Stimulated activated naive CD8-positive, alpha-beta T cell treated with anti-CD3 and anti-CD28 coated beads, Interleukin-15, Interleukin-2, amounts not matched to agents 100 ng/mL and 50 ng/mL, for 24 hours (primary cell): ENCODE data around the gene TNIP1.

Experiments
- H3K27ac Mint-ChIP-seq: one replicate; pipeline ENCODE4 v1.8.0; 2021; ENCODE audit warnings: mild to moderate bottlenecking, mixed read lengths
- H3K27me3 Mint-ChIP-seq: one replicate; pipeline ENCODE4 v1.8.0; 2021; ENCODE audit warnings: mixed read lengths
- H3K36me3 Mint-ChIP-seq: one replicate; pipeline ENCODE4 v1.8.0; 2021; ENCODE audit warnings: low read depth, mixed read lengths
- H3K4me1 Mint-ChIP-seq: one replicate; pipeline ENCODE4 v1.8.0; 2021; ENCODE audit warnings: low read depth, mixed read lengths
- H3K4me3 Mint-ChIP-seq: one replicate; pipeline ENCODE4 v1.8.0; 2021; ENCODE audit warnings: mild to moderate bottlenecking, mixed read lengths
- H3K9me3 Mint-ChIP-seq: one replicate; pipeline ENCODE4 v1.8.0; 2021; ENCODE audit warnings: mixed read lengths

Gene TNIP1

GRCh38 chr5:151110992-151111391, 30.2 kb upstream of the TNIP1 start:
- no peaks in the 10 kb centered on the region for H3K9me3 Mint-ChIP-seq
- no peaks in the 10 kb centered on the region for H3K27me3 Mint-ChIP-seq
- peak overlapping the region; percentile 58 for H3K27ac Mint-ChIP-seq
- H3K36me3 Mint-ChIP-seq, result peaks cover 80% of the 10 kb centered on the region
- H3K4me3 Mint-ChIP-seq, result no peak overlapping the region
- peaks cover 8% of the 10 kb centered on the region for H3K4me1 Mint-ChIP-seq

GRCh38 chr5:151110122-151110681, 29.4 kb upstream of the TNIP1 start:
- no peaks in the 10 kb centered on the region for H3K27me3 Mint-ChIP-seq
- no peak overlapping the region for H3K4me3 Mint-ChIP-seq
- H3K9me3 Mint-ChIP-seq, result no peaks in the 10 kb centered on the region
- peaks cover 4% of the 10 kb centered on the region for H3K4me1 Mint-ChIP-seq
- H3K27ac Mint-ChIP-seq, result peak overlapping the region; percentile 58
- H3K36me3 Mint-ChIP-seq, result peaks cover 78% of the 10 kb centered on the region

GRCh38 chr5:151108566-151108965, 27.7 kb upstream of the TNIP1 start:
- peak overlapping the region; percentile 52 for H3K27ac Mint-ChIP-seq
- H3K4me3 Mint-ChIP-seq, result no peak overlapping the region
- no peaks in the 10 kb centered on the region for H3K27me3 Mint-ChIP-seq
- peaks cover 82% of the 10 kb centered on the region for H3K36me3 Mint-ChIP-seq
- no peaks in the 10 kb centered on the region for H3K9me3 Mint-ChIP-seq
- H3K4me1 Mint-ChIP-seq, result peaks cover 4% of the 10 kb centered on the region

GRCh38 chr5:151107738-151108520, 27.1 kb upstream of the TNIP1 start:
- no peak overlapping the region for H3K27ac Mint-ChIP-seq
- peaks cover 4% of the 10 kb centered on the region for H3K4me1 Mint-ChIP-seq
- H3K27me3 Mint-ChIP-seq, result no peaks in the 10 kb centered on the region

GRCh38 chr5:151107084-151107483, 26.2 kb upstream of the TNIP1 start:
- H3K27ac Mint-ChIP-seq, result no peak overlapping the region
- no peaks in the 10 kb centered on the region for H3K27me3 Mint-ChIP-seq
- peaks cover 4% of the 10 kb centered on the region for H3K4me1 Mint-ChIP-seq
- peaks cover 86% of the 10 kb centered on the region for H3K36me3 Mint-ChIP-seq
- H3K4me3 Mint-ChIP-seq, result no peak overlapping the region
- H3K9me3 Mint-ChIP-seq, result no peaks in the 10 kb centered on the region

More at GRCh38 chr5:151107738-151108520, 27.1 kb upstream of the TNIP1 start:
- Mint-ChIP-seq H3K9me3 (no peaks in the 10 kb centered on the region), H3K4me3 (no peak overlapping the region), H3K36me3 (peaks cover 83% of the 10 kb centered on the region)

- Mint-ChIP-seq H3K36me3 (peaks cover 87% of the 10 kb centered on the region), H3K27ac (peak overlapping the region; percentile 49), H3K27me3 (no peaks in the 10 kb centered on the region), H3K4me1 (peaks cover 4% of the 10 kb centered on the region), H3K9me3 (no peaks in the 10 kb centered on the region), H3K4me3 (no peak overlapping the region)
Observed at GRCh38 chr5:151106509-151106908, 25.7 kb upstream of the TNIP1 start.

- Mint-ChIP-seq H3K27me3 (no peaks in the 10 kb centered on the region), H3K4me1 (peaks cover 4% of the 10 kb centered on the region), H3K27ac (peak overlapping the region; percentile 49), H3K4me3 (no peak overlapping the region), H3K36me3 (peaks cover 84% of the 10 kb centered on the region), H3K9me3 (no peaks in the 10 kb centered on the region)
Observed at GRCh38 chr5:151106043-151106442, 25.2 kb upstream of the TNIP1 start.

- no peaks in the 10 kb centered on the region for H3K9me3 Mint-ChIP-seq
- H3K27me3 Mint-ChIP-seq, result no peaks in the 10 kb centered on the region
- no peak overlapping the region for H3K4me3 Mint-ChIP-seq
- peaks cover 84% of the 10 kb centered on the region for H3K36me3 Mint-ChIP-seq
- H3K4me1 Mint-ChIP-seq, result peaks cover 6% of the 10 kb centered on the region
- H3K27ac Mint-ChIP-seq, result no peak overlapping the region
Observed at GRCh38 chr5:151105561-151105960, 24.7 kb upstream of the TNIP1 start.

GRCh38 chr5:151104795-151105194, 24.0 kb upstream of the TNIP1 start:
- no peaks in the 10 kb centered on the region for H3K9me3 Mint-ChIP-seq
- H3K27me3 Mint-ChIP-seq, result no peaks in the 10 kb centered on the region
- H3K36me3 Mint-ChIP-seq, result peaks cover 83% of the 10 kb centered on the region
- peak overlapping the region; percentile 10 for H3K27ac Mint-ChIP-seq
- H3K4me3 Mint-ChIP-seq, result no peak overlapping the region
- peaks cover 10% of the 10 kb centered on the region for H3K4me1 Mint-ChIP-seq

GRCh38 chr5:151101746-151102145, 20.9 kb upstream of the TNIP1 start:
- peaks cover 40% of the 10 kb centered on the region for H3K4me1 Mint-ChIP-seq
- H3K27ac Mint-ChIP-seq, result no peak overlapping the region
- no peaks in the 10 kb centered on the region for H3K27me3 Mint-ChIP-seq
- H3K9me3 Mint-ChIP-seq, result no peaks in the 10 kb centered on the region
- H3K36me3 Mint-ChIP-seq, result peaks cover 82% of the 10 kb centered on the region
- no peak overlapping the region for H3K4me3 Mint-ChIP-seq

GRCh38 chr5:151101151-151101550, 20.3 kb upstream of the TNIP1 start:
- H3K9me3 Mint-ChIP-seq, result no peaks in the 10 kb centered on the region
- no peaks in the 10 kb centered on the region for H3K27me3 Mint-ChIP-seq
- H3K27ac Mint-ChIP-seq, result no peak overlapping the region
- peaks cover 46% of the 10 kb centered on the region for H3K4me1 Mint-ChIP-seq
- no peak overlapping the region for H3K4me3 Mint-ChIP-seq
- peaks cover 78% of the 10 kb centered on the region for H3K36me3 Mint-ChIP-seq

- H3K4me1 Mint-ChIP-seq, result peaks cover 51% of the 10 kb centered on the region
- H3K27me3 Mint-ChIP-seq, result no peaks in the 10 kb centered on the region
- peaks cover 75% of the 10 kb centered on the region for H3K36me3 Mint-ChIP-seq
- H3K9me3 Mint-ChIP-seq, result no peaks in the 10 kb centered on the region
- no peak overlapping the region for H3K4me3 Mint-ChIP-seq
- no peak overlapping the region for H3K27ac Mint-ChIP-seq
Observed at GRCh38 chr5:151100681-151101080, 19.8 kb upstream of the TNIP1 start.

- peaks cover 70% of the 10 kb centered on the region for H3K4me1 Mint-ChIP-seq
- H3K9me3 Mint-ChIP-seq, result no peaks in the 10 kb centered on the region
- H3K27me3 Mint-ChIP-seq, result no peaks in the 10 kb centered on the region
- H3K36me3 Mint-ChIP-seq, result peaks cover 58% of the 10 kb centered on the region
- peak overlapping the region; percentile 64 for H3K27ac Mint-ChIP-seq
- peak overlapping the region; percentile 38 for H3K4me3 Mint-ChIP-seq
Observed at GRCh38 chr5:151098768-151099121, 17.9 kb upstream of the TNIP1 start.

GRCh38 chr5:151097820-151098767, 17.3 kb upstream of the TNIP1 start:
- no peaks in the 10 kb centered on the region for H3K9me3 Mint-ChIP-seq
- peak overlapping the region; percentile 64 for H3K27ac Mint-ChIP-seq
- H3K4me1 Mint-ChIP-seq, result peaks cover 77% of the 10 kb centered on the region
- no peaks in the 10 kb centered on the region for H3K27me3 Mint-ChIP-seq
- H3K4me3 Mint-ChIP-seq, result peak overlapping the region; percentile 38
- H3K36me3 Mint-ChIP-seq, result peaks cover 53% of the 10 kb centered on the region

- H3K36me3 Mint-ChIP-seq, result peaks cover 45% of the 10 kb centered on the region
- no peaks in the 10 kb centered on the region for H3K9me3 Mint-ChIP-seq
- H3K27ac Mint-ChIP-seq, result no peak overlapping the region
- H3K27me3 Mint-ChIP-seq, result no peaks in the 10 kb centered on the region
- H3K4me3 Mint-ChIP-seq, result peak overlapping the region; percentile 24
- H3K4me1 Mint-ChIP-seq, result peaks cover 85% of the 10 kb centered on the region
Observed at GRCh38 chr5:151097061-151097460, 16.2 kb upstream of the TNIP1 start.
